ENCODE results near the gene TUT7. TPM values are rescaled to one million over a fixed set of nuclear protein-coding genes. Genes with fewer than 3 reads are reported as not detected.

The TUT7 gene
- total and polyA plus RNA-seq, 2 experiments from 2014 or later: 21.4 to 23.8 TPM

- Mint-ChIP-seq H3K4me1 (peaks cover 18% of the 10 kb centered on the region), H3K36me3 (ENCODE audit: low read depth) (peaks cover 55% of the 10 kb centered on the region), H3K4me3 (peak overlapping the region; percentile 22; the same call in 1 of the 3 replicates), H3K27me3 (ENCODE audit: insufficient read depth, low read depth, poor library complexity) (no peaks in the 10 kb centered on the region), H3K27ac (no peak overlapping the region), H3K9me3 (peaks cover 2% of the 10 kb centered on the region; the same call in 1 of the 3 replicates)
- H3K36me3 ChIP-seq (ENCODE audit: insufficient read depth): peaks cover 13% of the 10 kb centered on the region; the same call in 1 of the 2 replicates
- no peak overlapping the region for H3K27ac ChIP-seq (ENCODE audit: low read depth)
- H3K79me2 ChIP-seq (replicated peaks; ENCODE audit: insufficient read depth): no peaks in the 10 kb centered on the region
- DNase-seq (ENCODE audit: low spot score): peak; percentile 66
- TF ChIP-seq REST (IDR thresholded peaks at IDR 0.05; ENCODE audit: unreplicated experiment) (no peak), CREB1 (CRISPR knock-in tag; IDR thresholded peaks at IDR 0.05; ENCODE audit: low read depth) (no peak), ZNF114 (CRISPR knock-in tag; IDR thresholded peaks at IDR 0.05) (no peak), CTCF (conservative IDR thresholded peaks at IDR 0.05; ENCODE audit: low read depth in 2 of 2) (no peak)
- H3K9me2 ChIP-seq (ENCODE audit: insufficient read depth): no peaks in the 10 kb centered on the region
- H3K27me3 ChIP-seq (ENCODE audit: insufficient read depth): no peaks in the 10 kb centered on the region
- H3F3A ChIP-seq (replicated peaks; ENCODE audit: low read depth): no peaks in the 10 kb centered on the region
- peaks cover 10% of the 10 kb centered on the region for H3K4me1 ChIP-seq (ENCODE audit: insufficient read depth)
- no peak overlapping the region for H3K4me2 ChIP-seq
- no peak overlapping the region for H3K4me3 ChIP-seq
- H2AFZ ChIP-seq: no peak overlapping the region
- ATAC-seq: peak; percentile 81
- H4K20me1 ChIP-seq (replicated peaks; ENCODE audit: insufficient read depth): no peaks in the 10 kb centered on the region; the same call in 1 of the 2 replicates
Measured at GRCh38 chr9:86328156-86328555, 26.1 kb downstream of the TUT7 start.

GRCh38 chr9:86326536-86326935 is 27.7 kb downstream of the TUT7 start:
- peaks cover 18% of the 10 kb centered on the region for H3K4me1 Mint-ChIP-seq
- ATAC-seq (no peak), DNase-seq (ENCODE audit: low spot score) (no peak)
- H3K27me3 ChIP-seq (ENCODE audit: insufficient read depth): no peaks in the 10 kb centered on the region
- peaks cover 10% of the 10 kb centered on the region for H3K4me1 ChIP-seq (ENCODE audit: insufficient read depth)
- H3K4me2 ChIP-seq: no peak overlapping the region
- no peaks in the 10 kb centered on the region for H3K27me3 Mint-ChIP-seq (ENCODE audit: insufficient read depth, low read depth, poor library complexity)
- peaks cover 54% of the 10 kb centered on the region for H3K36me3 Mint-ChIP-seq (ENCODE audit: low read depth)
- H2AFZ ChIP-seq: no peak overlapping the region
- H3K27ac Mint-ChIP-seq: no peak overlapping the region
- no peak overlapping the region for H3K27ac ChIP-seq (ENCODE audit: low read depth)
- H3K4me3 Mint-ChIP-seq: no peak overlapping the region
- H3K36me3 ChIP-seq (ENCODE audit: insufficient read depth): peaks cover 22% of the 10 kb centered on the region
- H3K9me3 Mint-ChIP-seq: no peaks in the 10 kb centered on the region
- H3K79me2 ChIP-seq (replicated peaks; ENCODE audit: insufficient read depth): no peaks in the 10 kb centered on the region
- no peaks in the 10 kb centered on the region for H3K9me2 ChIP-seq (ENCODE audit: insufficient read depth)
- no peak overlapping the region for H3K4me3 ChIP-seq
- no peaks in the 10 kb centered on the region for H3F3A ChIP-seq (replicated peaks; ENCODE audit: low read depth)
- no peaks in the 10 kb centered on the region; the same call in 1 of the 2 replicates for H4K20me1 ChIP-seq (replicated peaks; ENCODE audit: insufficient read depth)
- TF ChIP-seq JUNB (IDR thresholded peaks at IDR 0.05; ENCODE audit: unreplicated experiment) (no peak), ZNF114 (CRISPR knock-in tag; IDR thresholded peaks at IDR 0.05) (no peak), ZNF331 (CRISPR knock-in tag; IDR thresholded peaks at IDR 0.05; ENCODE audit: low read depth) (no peak), POLR2AphosphoS5 (IDR thresholded peaks at IDR 0.05; ENCODE audit: low read depth) (no peak), REST (IDR thresholded peaks at IDR 0.05; ENCODE audit: unreplicated experiment) (no peak), CTCF (conservative IDR thresholded peaks at IDR 0.05; ENCODE audit: low read depth in 2 of 2) (no peak), CREB1 (CRISPR knock-in tag; IDR thresholded peaks at IDR 0.05; ENCODE audit: low read depth) (no peak), EZH2 (IDR thresholded peaks at IDR 0.05; ENCODE audit: low read depth, unreplicated experiment) (no peak), STAT1 (IDR thresholded peaks at IDR 0.05; ENCODE audit: unreplicated experiment) (no peak), ETS1 (IDR thresholded peaks at IDR 0.05) (no peak)

All from GM23338 (cell line).